ENCODE measurements around the gene DCC. TPM values are rescaled to one million over a fixed set of nuclear protein-coding genes. Genes with fewer than 3 reads are reported as not detected.

Gene DCC
- total and polyA plus RNA-seq, 2 experiments from 2014 or later = 0.53 to 0.73 TPM

GRCh38 chr18:52451256-52451655 is 111.3 kb downstream of the DCC start:
- Histone ChIP-seq H3K4me2 (no peak overlapping the region), H3K4me3 (no peak overlapping the region), H3K36me3 (ENCODE audit: insufficient read depth) (no peaks in the 10 kb centered on the region), H4K20me1 (replicated peaks; ENCODE audit: insufficient read depth) (no peaks in the 10 kb centered on the region), H3K9me2 (ENCODE audit: insufficient read depth) (peaks cover 4% of the 10 kb centered on the region; the same call in 1 of the 2 replicates), H2AFZ (peak overlapping the region; percentile 74; the same call in 1 of the 2 replicates), H3K27me3 (ENCODE audit: insufficient read depth) (no peaks in the 10 kb centered on the region), H3K27ac (ENCODE audit: low read depth) (no peak overlapping the region), H3K79me2 (replicated peaks; ENCODE audit: insufficient read depth) (no peaks in the 10 kb centered on the region), H3F3A (replicated peaks; ENCODE audit: low read depth) (no peaks in the 10 kb centered on the region), H3K4me1 (ENCODE audit: insufficient read depth) (no peaks in the 10 kb centered on the region)
- Mint-ChIP-seq H3K4me1 (no peaks in the 10 kb centered on the region; the same call in 1 of the 3 replicates), H3K27me3 (ENCODE audit: insufficient read depth, low read depth, poor library complexity) (peaks cover 3% of the 10 kb centered on the region), H3K36me3 (ENCODE audit: low read depth) (peaks cover 5% of the 10 kb centered on the region; the same call in 2 of the 3 replicates), H3K27ac (no peak overlapping the region), H3K4me3 (no peak overlapping the region), H3K9me3 (peaks cover 8% of the 10 kb centered on the region)
- DNase-seq (ENCODE audit: low spot score) (no peak), ATAC-seq (no peak)
- TF ChIP-seq, protein P1, sequence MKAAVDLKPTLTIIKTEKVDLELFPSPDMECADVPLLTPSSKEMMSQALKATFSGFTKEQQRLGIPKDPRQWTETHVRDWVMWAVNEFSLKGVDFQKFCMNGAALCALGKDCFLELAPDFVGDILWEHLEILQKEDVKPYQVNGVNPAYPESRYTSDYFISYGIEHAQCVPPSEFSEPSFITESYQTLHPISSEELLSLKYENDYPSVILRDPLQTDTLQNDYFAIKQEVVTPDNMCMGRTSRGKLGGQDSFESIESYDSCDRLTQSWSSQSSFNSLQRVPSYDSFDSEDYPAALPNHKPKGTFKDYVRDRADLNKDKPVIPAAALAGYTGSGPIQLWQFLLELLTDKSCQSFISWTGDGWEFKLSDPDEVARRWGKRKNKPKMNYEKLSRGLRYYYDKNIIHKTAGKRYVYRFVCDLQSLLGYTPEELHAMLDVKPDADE (IDR thresholded peaks at IDR 0.05) = no peak
- TF ChIP-seq CREB1 (CRISPR knock-in tag; IDR thresholded peaks at IDR 0.05; ENCODE audit: low read depth) = no peak
- TF ChIP-seq, protein P2, sequence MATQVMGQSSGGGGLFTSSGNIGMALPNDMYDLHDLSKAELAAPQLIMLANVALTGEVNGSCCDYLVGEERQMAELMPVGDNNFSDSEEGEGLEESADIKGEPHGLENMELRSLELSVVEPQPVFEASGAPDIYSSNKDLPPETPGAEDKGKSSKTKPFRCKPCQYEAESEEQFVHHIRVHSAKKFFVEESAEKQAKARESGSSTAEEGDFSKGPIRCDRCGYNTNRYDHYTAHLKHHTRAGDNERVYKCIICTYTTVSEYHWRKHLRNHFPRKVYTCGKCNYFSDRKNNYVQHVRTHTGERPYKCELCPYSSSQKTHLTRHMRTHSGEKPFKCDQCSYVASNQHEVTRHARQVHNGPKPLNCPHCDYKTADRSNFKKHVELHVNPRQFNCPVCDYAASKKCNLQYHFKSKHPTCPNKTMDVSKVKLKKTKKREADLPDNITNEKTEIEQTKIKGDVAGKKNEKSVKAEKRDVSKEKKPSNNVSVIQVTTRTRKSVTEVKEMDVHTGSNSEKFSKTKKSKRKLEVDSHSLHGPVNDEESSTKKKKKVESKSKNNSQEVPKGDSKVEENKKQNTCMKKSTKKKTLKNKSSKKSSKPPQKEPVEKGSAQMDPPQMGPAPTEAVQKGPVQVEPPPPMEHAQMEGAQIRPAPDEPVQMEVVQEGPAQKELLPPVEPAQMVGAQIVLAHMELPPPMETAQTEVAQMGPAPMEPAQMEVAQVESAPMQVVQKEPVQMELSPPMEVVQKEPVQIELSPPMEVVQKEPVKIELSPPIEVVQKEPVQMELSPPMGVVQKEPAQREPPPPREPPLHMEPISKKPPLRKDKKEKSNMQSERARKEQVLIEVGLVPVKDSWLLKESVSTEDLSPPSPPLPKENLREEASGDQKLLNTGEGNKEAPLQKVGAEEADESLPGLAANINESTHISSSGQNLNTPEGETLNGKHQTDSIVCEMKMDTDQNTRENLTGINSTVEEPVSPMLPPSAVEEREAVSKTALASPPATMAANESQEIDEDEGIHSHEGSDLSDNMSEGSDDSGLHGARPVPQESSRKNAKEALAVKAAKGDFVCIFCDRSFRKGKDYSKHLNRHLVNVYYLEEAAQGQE (IDR thresholded peaks at IDR 0.05; ENCODE audit: unreplicated experiment) = no peak
- TF ChIP-seq EZH2 (IDR thresholded peaks at IDR 0.05; ENCODE audit: low read depth, unreplicated experiment) = no peak
- TF ChIP-seq CTCF (conservative IDR thresholded peaks at IDR 0.05; ENCODE audit: low read depth in 2 of 2) = no peak
- TF ChIP-seq JUNB (IDR thresholded peaks at IDR 0.05; ENCODE audit: unreplicated experiment) = no peak
- no peak for TF ChIP-seq STAT1 (IDR thresholded peaks at IDR 0.05; ENCODE audit: unreplicated experiment)
- TF ChIP-seq ZNF114 (CRISPR knock-in tag; IDR thresholded peaks at IDR 0.05) = no peak
- no peak for TF ChIP-seq POLR2AphosphoS5 (IDR thresholded peaks at IDR 0.05; ENCODE audit: low read depth)
- TF ChIP-seq, protein P3, sequence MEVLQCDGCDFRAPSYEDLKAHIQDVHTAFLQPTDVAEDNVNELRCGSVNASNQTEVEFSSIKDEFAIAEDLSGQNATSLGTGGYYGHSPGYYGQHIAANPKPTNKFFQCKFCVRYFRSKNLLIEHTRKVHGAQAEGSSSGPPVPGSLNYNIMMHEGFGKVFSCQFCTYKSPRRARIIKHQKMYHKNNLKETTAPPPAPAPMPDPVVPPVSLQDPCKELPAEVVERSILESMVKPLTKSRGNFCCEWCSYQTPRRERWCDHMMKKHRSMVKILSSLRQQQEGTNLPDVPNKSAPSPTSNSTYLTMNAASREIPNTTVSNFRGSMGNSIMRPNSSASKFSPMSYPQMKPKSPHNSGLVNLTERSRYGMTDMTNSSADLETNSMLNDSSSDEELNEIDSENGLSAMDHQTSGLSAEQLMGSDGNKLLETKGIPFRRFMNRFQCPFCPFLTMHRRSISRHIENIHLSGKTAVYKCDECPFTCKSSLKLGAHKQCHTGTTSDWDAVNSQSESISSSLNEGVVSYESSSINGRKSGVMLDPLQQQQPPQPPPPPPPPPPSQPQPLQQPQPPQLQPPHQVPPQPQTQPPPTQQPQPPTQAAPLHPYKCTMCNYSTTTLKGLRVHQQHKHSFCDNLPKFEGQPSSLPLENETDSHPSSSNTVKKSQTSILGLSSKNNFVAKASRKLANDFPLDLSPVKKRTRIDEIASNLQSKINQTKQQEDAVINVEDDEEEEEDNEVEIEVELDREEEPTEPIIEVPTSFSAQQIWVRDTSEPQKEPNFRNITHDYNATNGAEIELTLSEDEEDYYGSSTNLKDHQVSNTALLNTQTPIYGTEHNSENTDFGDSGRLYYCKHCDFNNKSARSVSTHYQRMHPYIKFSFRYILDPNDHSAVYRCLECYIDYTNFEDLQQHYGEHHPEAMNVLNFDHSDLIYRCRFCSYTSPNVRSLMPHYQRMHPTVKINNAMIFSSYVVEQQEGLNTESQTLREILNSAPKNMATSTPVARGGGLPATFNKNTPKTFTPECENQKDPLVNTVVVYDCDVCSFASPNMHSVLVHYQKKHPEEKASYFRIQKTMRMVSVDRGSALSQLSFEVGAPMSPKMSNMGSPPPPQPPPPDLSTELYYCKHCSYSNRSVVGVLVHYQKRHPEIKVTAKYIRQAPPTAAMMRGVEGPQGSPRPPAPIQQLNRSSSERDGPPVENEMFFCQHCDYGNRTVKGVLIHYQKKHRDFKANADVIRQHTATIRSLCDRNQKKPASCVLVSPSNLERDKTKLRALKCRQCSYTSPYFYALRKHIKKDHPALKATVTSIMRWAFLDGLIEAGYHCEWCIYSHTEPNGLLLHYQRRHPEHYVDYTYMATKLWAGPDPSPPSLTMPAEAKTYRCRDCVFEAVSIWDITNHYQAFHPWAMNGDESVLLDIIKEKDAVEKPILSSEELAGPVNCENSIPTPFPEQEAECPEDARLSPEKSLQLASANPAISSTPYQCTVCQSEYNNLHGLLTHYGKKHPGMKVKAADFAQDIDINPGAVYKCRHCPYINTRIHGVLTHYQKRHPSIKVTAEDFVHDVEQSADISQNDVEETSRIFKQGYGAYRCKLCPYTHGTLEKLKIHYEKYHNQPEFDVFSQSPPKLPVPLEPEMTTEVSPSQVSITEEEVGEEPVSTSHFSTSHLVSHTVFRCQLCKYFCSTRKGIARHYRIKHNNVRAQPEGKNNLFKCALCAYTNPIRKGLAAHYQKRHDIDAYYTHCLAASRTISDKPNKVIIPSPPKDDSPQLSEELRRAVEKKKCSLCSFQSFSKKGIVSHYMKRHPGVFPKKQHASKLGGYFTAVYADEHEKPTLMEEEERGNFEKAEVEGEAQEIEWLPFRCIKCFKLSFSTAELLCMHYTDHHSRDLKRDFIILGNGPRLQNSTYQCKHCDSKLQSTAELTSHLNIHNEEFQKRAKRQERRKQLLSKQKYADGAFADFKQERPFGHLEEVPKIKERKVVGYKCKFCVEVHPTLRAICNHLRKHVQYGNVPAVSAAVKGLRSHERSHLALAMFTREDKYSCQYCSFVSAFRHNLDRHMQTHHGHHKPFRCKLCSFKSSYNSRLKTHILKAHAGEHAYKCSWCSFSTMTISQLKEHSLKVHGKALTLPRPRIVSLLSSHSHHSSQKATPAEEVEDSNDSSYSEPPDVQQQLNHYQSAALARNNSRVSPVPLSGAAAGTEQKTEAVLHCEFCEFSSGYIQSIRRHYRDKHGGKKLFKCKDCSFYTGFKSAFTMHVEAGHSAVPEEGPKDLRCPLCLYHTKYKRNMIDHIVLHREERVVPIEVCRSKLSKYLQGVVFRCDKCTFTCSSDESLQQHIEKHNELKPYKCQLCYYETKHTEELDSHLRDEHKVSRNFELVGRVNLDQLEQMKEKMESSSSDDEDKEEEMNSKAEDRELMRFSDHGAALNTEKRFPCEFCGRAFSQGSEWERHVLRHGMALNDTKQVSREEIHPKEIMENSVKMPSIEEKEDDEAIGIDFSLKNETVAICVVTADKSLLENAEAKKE (CRISPR knock-in tag; IDR thresholded peaks at IDR 0.05) = no peak
- TF ChIP-seq NANOG (IDR thresholded peaks at IDR 0.05; ENCODE audit: borderline replicate concordance) = no peak
- no peak for TF ChIP-seq ZNF331 (CRISPR knock-in tag; IDR thresholded peaks at IDR 0.05; ENCODE audit: low read depth)
- TF ChIP-seq EZH2phosphoT487 (IDR thresholded peaks at IDR 0.05; ENCODE audit: unreplicated experiment) = no peak

Data from GM23338 (cell line).